Activated gamma-delta T cell treated with Interleukin-2 at 50 U/mL for 16 hours (primary cell): ENCODE data around the gene MIF4GD.
A peak's percentile ranks its signal among the peaks of the same experiment; 100 is the strongest.
"Not testable (repeated sequence)": the region's sequence is repeated elsewhere in the genome, so short reads cannot be mapped to it uniquely, and the experiment has no call there.

Source experiments
- DNase-seq: peaks from one replicate; pipeline ENCODE4 v3.0.0-alpha.2; 2020

The MIF4GD gene, protein sequence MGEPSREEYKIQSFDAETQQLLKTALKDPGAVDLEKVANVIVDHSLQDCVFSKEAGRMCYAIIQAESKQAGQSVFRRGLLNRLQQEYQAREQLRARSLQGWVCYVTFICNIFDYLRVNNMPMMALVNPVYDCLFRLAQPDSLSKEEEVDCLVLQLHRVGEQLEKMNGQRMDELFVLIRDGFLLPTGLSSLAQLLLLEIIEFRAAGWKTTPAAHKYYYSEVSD

DNA sequence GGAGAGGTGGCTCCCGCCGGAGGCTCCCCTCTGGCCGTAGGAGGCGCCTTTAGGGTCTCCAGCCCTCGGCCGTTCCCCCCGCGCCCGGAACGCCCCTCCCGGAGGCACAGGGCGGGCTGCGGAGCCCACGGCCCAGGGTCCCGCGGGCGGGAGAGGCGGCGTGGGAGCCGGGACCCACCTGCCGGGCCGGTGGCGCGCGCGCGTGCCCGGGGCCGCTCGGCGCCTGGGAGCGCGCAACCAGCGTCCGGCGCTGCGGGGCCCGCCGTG is at the start of gene MIF4GD:
Gene MIF4GD, minus strand, starts transcription at position 266 of the 267 bp plus-strand sequence. CDS start 1,036 bp downstream, outside the sequence.
- no peak for DNase-seq

DNA sequence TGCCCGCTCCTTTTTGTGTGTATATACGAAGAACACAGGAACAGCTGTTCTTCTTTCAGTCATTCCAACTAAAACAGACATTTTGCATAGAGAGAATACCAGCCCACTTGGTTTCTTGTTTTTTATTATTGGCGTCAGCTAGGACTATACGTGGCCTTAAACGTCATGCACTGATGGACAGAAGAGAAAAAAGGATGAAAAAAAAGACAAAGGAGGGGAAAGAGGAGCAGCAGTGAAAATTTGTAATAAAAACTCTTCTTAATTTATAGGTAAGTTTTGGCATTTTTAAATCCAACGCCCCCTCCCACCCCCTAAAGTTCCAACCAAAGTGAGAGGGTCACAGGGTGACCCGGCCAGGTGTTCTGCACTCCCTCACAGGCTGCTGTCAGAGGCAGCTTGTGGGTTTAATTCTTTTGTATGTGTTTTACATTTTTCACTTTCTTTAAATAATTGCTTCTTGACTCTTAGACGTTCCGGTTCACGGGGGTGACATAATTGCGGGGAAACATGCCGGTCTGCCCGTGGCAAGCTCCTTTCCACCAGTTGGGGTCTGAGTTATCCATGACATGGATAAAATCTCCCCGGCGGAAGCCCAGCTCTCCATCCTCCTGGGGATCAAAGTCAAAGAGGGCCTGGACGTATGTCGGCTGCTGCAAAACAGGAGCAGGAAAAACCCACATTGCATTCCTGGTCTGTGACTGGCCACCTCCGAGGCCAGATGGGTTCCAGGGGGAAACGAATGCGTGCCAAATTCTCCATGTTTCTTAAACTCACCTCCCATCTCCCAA is 49.1 kb upstream of the MIF4GD start:
- DNase-seq: no peak

DNA sequence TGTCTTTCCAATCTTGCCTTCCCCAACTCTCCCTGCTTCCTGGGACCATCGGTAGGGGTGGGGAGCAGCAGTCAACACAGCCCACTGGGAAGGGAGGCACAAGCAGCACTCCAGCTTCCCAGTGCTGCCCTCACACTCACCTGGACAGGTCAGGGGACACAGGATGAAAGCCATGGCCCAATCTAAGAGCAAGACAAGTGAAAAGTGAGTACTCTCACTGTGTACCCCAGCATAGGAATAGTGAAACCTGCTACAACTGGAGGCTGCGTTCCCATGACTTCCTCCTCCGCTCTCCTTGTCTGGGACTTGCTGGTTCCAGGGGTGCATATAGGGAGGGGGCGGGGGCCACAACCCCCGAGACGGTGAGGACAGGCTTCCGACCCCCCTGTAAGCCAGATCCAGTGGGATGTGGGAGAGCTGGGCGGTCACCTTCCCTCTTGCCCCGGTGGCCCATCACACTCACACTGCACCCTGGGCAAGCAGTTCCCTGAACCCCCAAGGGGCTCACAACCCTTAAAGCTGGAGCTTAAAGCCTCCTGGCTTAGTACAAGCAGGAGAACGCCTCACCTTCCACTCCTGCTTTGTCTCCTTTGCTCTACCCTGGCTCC is 47.7 kb upstream of the MIF4GD start:
- no peak for DNase-seq

DNA sequence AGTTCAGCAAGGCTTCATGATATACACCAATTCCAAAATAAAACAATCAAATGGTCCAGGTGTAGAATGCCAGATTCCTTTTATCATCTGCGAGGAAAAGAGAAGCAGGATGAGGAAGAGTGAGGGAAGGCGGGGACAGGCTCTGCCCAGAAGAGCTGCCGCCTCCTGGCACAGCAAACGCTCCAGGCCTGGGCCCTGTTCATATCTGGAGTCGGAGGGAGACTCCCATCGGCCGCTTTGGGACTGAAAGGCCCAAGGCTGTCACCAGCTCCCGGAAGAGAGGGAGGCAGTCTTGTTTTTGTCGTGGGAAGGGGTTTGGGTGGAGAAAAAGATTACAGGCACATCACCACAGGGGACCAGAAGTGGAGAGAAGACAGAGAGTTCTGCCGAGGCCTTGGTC is 47.2 kb upstream of the MIF4GD start:
- DNase-seq: no peak

DNA sequence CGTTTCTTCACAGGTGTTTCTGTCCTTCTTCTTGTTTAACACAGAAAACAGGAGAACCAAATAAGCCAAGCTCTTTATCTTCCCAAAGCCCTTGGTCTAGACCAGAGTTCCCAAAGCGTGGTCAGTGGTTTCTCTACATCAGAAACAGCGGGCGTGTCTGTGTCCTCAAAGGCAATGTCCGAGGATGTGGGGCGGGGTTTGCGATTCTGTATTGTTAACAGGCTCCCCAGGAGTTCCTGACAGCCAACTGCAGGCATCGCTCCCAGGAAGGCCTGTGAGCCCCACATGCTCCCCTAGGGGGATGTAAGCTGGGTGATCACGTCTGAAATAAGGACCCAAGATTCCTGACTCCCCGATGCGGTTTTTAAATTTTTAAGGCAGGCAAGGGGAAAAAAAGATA is 46.6 kb upstream of the MIF4GD start:
- no peak for DNase-seq

DNA sequence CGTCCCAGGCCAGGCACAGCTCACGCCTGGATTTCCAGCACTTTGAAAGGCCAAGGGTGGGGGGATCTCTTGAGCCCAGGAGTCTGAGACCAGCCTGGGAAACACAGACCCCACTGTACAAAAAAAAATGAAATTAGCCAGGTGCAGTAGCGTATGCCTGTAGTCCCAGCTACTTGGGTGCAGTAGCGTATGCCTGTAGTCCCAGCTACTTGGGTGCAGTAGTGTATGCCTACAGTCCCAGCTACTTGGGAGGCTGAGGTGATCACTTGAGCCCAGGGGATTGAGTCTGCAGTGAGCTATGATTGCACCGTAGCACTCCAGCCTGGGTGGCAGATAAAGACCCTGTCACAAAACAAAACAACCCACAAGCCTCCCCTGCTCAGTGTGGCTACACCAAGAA is 45.2 kb upstream of the MIF4GD start:
- DNase-seq: no peak

DNA sequence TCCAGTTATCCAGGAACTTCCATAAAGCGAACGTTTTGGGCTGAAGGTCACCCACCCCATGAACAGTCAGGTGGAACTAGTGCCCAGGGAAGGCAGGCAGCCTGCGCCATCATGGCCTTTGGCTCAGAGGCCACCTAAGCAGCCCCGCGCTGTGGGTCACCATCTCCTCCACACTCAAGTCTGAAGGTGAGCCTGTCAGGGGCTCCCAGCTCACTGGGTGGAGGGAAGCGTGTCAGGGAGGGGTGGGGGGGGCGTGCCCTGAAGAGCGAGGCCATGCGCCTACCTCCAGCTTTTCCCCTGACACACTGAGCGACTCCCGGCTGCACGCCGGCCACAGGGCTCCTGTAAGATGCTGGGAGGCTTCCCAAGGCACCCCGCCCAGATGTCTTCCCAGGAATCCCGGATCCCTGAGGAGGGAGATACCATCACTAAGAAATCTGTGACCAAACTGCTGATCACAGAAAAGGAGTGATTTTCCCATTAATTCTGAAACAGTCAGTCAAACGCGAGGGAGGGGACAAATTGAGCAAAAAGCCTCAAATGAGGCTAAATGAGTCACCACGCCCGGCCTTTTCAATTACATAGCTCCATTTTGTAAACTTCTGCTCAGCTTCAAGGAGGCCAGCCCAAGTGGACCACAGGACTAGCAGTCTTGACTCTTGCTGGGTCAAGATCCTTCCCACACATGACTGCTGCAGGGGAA is 44.7 kb upstream of the MIF4GD start:
- DNase-seq: no peak

DNA sequence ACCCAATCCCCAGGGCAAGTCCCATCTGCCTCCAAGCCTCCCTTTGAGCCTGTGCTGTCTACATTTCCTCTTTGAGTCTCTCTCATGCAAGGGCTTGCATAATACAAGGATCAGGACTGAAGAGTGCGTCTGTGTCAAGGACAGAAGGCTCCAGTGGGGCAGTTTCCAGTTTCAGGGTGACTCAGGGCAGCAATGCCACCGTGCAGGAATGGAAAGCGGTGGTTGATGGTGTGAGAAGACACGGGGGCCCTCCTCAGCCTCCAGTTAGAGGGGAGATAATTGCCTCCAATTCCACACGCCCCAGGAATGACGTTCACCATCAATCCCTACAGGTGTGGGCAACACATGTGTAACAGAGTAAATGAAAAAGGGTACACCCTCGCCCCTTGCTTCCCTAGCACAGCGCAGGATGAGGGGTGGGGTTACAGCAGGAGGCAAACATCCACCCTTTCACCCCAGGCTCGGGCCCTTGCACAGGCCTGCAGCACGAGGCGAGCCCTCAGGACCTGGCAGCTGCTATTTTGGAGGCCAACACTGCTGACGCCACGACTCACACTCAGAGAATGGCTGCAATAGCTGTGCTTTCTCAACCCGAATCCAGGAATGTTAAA is 43.0 kb upstream of the MIF4GD start:
- no peak for DNase-seq

DNA sequence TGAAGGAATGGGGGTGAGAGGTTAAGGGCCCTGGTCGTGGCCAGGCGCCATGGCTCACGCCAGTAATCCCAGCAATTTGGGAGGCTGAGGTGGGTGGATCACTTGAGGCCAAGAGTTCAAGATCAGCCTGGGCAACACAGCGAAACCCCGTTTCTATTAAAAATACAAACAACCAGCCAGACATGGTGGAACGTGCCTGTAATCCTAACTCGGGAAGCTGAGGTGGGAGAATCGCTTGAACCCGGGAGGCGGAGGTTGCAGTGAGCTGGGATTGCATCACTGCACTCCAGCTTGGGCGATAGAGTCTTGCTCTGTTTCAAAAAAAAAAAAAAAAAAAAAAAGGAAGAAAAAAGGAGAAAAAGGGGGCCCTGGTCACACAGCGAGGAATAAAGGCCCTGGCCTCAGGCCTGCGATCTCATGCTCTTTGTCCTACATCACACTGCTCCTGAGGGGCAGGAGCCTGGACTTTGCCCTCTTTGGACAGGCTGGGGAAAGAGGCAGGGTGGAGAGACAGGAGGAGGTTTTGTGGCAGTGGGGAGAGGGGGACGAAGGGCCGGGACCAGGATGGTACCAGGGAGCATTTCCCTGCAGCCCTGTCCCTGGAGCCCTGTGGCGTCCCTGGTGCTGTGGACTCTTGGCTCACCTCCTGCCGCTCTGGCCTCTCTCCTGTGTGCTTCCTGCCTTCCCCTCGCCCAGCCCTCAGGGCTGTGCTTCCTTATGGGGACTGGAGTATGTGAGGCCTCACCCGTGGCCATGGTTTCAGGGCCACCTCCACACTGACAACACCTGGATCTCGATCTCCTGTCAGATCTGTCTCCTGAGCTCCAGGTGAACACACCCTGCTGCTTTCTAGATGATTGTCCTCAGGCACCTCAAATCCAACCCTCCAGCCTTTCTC is 38.0 kb upstream of the MIF4GD start:
- no peak for DNase-seq

DNA sequence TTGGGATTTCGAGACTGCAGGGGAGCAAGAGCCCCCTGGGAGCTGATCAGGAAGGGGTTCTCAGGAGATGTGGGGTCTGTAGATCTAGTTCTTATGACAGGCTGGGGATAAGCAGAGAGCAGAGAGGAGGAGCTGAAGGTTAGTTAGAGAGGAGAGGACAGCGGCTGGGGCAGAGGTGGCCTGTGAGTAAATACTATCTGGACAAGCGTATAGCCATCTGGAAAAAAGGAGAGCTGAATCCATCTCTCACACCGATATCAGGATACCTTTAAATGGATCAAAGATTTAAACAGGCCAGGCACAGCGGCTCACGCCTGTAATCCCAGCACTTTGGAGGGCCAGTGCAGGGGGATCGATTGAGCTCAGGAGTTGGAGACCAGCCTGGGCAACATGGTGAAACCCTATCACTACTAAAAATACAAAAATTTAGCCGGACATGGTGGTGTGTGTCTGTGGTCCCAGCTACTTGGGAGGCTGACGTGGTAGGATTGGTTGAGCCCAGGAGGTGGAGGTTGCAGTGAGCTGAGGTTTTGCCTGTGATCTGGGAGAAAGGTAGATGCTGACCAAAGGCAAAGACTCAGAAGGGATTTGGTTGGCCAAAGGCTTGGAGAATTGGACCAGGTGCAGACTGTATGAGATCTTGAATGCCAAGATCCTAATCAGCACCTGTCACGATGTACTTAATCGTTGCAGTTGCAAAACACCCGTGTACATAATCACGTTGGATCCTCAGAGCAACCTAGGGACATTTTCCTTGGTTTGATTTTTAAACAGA is 37.1 kb upstream of the MIF4GD start:
- DNase-seq: no peak

DNA sequence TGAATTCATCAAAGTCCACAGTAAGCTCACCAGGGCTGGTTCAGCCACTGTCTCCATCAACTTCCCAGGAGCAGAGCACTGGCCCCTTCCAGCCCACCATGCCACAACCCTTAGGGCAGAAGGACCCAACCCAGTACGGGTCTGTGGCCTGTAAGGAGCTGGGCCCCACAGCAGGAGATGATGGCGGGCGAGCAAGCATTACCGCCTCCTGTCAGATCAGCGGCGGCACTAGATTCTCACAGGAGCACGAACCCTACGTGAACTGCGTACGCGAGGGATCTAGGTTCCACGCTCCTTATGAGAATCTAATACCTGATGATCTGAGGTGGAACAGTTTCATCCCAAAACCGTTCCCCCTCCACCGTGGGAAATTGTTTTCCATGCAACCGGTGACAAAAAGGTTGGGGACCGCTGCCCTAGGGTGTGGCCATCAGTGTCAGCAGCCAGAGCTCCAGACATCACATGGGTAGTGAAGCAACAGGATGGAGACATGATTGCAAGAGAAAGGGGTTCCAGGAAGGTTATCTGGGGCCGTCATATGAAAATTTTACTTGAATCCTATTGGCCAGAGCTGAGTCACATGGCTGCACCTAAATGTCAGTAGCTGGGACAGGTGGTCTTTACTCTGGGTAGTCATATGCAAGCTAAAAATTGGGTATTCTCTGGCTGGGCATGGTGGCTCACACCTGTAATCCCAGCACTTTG is 30.6 kb upstream of the MIF4GD start:
- DNase-seq: no peak

DNA sequence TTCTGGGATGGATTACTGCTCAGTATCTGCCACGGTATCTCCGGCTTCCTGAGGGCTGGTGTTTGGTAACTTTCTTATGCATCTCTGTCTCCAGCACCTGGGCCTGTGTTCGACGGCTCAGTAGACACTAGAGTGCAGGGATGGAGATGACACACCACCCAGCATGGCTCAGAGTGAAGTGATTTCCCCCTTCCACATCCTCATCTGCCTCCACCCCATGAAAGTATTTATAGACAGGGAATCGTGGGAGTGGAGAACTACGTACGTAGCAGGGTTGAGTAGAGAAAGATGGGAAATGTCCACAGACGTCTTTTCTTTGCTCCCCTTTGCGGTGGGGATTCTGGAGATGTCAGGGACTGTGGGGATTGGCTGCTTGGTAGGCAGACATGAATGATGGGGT is 30.0 kb upstream of the MIF4GD start:
- no peak for DNase-seq

DNA sequence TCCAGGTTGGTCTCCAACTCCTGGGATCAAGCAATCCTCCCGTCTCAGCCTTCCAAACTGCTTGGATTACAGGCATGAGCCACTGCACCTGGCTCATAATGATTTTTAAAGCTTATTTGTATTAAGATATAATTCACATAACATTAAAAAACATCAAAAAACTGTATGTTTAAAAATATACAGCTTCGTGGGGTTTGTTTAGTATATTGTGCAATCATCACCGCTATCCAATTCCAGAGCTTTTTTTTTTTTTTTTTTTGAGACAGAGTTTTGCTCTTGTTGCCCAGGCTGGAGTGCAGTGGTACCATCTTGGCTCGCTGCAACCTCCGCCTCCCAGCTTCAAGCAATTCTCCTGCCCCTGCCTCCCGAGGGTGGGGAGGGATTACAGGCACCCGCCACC is 29.2 kb upstream of the MIF4GD start:
- DNase-seq: no peak

DNA sequence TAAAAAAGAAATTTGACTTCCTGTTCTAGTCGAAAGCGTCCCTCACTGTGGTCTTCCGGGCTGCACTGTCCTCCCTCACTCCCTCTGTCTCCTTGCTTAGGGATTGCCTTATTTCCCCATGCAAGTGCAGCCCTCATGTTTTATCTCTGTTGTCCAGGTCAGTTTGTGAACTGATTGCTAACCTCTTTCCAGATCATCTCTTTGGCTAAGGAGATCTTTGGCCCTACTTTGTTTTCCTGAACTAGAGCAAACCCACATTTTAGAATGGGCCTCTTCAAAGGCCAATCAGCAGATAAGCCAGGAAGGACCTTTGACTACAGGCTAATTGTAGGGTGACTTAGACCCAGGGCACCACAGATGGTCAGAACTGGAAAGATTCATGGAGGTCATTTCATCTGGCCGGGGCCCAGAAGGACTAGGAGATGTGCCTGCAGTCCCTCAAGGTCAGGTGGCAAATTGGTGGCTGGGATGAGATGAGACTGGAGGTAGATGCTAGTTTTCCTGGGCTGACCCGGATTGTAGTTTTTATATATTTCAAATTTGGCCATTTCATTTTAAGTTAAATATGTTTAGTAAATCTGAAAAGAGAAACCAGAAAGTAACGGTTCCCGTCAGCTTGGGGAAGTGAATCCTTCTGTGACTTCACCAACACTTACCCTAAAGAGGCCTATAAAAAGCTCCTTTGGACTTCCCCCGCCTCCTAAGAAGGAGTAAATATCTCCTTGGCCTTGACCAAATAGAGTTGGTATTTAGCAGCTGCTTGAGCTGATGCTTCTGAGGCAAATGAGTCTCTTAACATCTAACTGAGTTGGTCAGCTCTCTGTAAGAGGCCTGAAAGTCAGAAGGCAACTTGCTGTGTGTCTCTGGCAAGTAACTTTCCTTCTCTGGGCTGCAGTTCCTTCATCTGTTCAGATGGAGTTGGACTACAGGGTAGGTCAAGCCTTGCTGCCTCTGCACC is 24.4 kb upstream of the MIF4GD start:
- no peak for DNase-seq

DNA sequence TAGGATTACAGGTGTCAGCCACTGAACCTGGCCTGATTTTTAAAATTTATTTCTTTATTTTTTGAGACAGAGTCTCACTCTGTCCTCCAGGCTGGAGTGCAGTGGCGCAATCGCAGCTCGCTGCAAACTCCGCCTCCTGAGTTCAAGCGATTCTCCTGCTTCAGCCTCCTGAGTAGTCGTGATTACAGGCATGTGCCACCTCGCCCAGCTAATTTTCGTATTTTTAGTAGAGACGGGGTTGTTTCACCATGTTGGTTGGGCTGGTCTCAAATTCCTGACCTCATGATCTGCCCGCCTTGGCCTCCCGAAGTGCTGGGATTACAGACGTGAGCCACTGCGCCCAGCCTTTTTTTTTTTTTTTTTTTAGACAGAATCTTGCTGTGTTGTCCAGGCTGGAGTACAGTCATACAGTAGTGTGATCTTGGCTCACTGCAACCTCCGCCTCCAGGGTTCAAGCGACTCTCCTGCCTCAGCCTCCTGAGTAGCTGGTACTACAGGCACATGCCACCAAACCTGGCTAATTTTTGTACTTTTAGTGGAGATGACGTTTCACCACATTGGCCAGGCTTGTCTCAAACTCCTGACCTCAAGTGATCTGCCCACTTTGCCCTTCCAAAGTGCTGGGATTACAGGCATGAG is 21.9 kb upstream of the MIF4GD start:
- not testable (repeated sequence) for DNase-seq

DNA sequence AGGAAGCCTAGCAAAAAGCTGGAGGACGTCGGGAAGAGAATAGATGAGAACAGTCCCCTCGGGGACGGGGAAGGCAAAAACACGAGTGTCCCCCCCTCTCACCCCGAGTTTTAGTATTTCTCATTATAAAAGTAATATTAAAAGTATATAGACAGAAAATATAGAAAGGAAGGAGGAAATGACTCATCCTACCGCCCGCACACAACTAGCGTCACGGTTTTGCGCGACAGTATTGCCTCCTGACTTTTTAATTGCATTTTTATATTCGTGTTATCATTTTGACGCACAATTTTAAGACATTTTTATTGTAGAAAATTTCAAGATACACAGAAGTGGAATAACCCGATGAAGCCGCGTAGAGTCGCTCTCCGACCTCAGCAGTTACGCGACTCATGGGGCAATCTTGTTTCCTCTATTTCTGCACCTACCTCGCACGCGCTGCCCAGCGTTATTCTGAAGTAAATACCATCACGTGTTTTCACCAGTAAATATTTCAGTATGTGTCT is 18.9 kb upstream of the MIF4GD start:
- peak; percentile 43 for DNase-seq

DNA sequence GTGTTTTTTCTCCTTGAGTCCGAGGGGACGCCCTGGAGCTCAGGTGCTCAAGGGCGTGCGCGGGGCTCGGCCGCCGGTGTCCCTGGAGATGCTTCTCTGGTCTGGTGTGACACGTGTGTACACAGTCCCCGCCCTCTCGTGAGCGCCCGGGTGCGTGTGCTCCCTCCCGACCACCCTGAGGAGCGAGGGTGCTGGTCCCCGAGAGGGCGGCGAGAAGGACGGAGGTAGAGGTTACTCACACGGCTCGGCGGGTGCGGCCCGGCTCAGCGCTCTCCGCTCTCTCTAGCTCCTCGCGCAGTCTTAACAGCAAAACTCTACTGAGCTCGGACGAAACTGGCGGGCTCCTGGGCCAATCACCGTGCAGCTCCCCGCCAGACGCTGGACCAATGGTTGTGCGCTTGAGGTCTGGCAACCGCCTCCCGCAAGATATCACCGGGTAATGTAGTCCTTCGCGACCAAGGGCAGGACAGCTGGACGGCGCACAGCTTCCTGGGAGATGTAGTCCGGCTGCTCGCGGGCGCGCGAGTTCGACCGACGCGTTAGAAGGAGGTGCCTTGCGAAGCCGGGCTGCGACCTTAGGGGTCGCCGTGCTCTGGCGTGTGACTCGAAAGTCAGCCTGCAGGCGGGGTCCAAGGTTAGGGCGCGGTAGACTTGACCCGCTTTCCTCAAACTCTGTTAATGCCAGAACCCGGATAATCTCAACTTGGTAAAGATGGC is 18.2 kb upstream of the MIF4GD start, which contains the start of gene SLC25A19:
Gene SLC25A19, minus strand, starts transcription at position 319 of the 717 bp plus-strand sequence. CDS start 2,669 bp downstream, outside the sequence.
- peak; percentile 96 for DNase-seq

DNA sequence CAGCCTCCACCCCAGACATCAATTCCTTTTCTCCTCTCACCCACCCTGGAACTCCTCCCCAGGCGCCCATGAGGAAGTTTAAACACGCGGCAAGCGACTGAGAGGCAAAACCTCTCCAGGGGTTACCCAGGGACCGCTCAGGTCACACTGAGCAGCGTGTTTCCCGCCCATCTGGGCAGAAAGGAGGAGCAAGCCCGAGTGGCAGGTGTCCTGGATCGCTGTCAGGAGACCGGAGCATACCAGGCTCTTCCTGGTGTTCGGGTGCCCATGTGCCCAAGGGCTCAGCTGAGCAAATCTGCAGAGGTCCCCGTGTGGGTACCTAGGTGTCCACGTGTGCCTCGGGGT is 17.7 kb upstream of the MIF4GD start:
- DNase-seq: no peak
